ENCODE results near the gene SYDE1.

The SYDE1 gene

GRCh38 chr19:15125232-15126067 lies 18.2 kb downstream of the SYDE1 start:
- peak; percentile 92 to 94 (median 94) for DNase-seq

- no peak for DNase-seq
Measured at GRCh38 chr19:15126131-15126910, 19.1 kb downstream of the SYDE1 start.

GRCh38 chr19:15128162-15128770 lies 21.1 kb downstream of the SYDE1 start:
- no peak for DNase-seq

- DNase-seq: no peak
Measured at GRCh38 chr19:15129856-15130585, 22.8 kb downstream of the SYDE1 start.

GRCh38 chr19:15136234-15136954 lies 29.2 kb downstream of the SYDE1 start:
- no peak for DNase-seq

DNA sequence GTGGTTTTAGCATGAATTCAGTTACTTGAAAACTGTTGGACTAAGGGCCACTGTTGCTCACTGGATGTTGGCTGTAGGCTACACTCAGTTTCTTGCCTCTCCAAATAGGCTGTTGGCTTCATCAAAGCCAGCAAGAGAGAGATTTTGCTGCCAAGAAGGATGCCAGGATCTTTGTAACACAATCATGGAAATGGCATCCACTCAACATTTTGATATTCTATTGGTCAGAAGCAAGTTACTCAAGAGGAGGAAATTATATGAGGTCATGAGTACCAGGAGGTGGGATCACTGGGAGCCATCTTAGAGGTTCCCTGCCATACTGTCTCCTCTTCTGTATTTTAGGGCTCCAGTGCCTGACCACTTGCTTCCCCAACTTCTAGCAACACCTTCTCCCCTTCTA lies 30.6 kb downstream of the SYDE1 start:
- no peak for DNase-seq

GRCh38 chr19:15138427-15138826 lies 31.2 kb downstream of the SYDE1 start:
- no peak for DNase-seq

DNA sequence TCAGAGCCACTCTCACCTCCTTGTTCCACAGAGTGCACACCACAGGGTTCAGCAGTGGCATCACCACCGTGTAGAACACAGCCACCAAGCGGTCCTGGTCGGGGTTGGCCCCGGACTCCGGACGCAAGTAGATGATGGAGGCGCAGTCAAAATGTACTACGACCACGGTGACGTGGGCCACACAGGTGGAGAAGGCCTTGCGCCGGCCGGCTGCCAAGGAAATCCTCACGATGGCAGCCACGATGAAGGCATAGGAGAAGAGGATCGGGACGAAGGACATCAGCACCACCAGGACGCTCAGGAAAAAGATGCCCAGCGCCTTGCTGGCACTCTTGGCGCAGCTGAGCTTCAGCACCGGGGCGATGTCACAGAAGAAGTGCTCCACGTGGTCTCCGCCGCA lies 33.9 kb downstream of the SYDE1 start:
- DNase-seq: no peak

DNA sequence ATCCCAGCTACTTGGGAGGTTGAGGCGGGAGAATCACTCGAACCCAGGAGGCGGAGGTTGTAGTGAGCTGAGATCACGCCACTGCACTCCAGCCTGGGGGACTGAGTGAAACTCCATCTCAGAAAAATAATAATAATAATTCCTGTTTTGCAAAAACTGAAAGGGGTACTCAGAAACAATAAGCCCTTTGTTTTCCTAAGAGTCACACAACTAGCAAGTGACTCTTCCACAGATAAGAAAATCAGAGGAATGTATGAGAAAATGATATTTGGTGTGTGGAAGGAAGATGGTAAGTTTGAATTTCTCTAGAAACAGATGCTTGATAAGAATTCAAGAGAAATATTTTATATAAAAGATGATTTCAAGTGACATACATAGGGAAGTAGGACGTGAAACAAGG lies 35.1 kb downstream of the SYDE1 start:
- no peak for DNase-seq

- no peak for DNase-seq
Measured at GRCh38 chr19:15144046-15144646, 36.9 kb downstream of the SYDE1 start.

DNA sequence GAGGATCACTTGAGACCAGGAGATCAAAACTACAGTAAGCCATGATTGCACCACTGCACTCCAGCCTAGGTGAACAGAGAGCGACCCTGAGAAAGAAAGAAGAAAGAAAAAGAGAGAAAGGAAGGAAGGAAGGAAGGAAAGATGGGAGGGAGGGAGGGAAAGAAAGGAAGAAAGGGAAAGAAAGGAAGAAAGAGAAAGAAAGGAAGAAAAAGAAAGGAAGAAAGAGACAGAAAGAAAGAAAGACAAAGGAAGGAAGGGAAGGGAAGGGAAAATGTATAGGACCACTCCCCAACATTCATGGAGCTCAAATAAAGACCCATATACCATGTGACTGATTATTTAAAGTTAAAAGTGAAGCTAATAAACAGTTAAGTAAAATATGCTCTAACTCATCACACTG lies 39.9 kb downstream of the SYDE1 start:
- no peak for DNase-seq

GRCh38 chr19:15149737-15150136 lies 42.5 kb downstream of the SYDE1 start:
- DNase-seq: no peak

- peak in 1 of 4 experiments; percentile 20 for DNase-seq
Measured at GRCh38 chr19:15154002-15154612, 46.9 kb downstream of the SYDE1 start.

DNA sequence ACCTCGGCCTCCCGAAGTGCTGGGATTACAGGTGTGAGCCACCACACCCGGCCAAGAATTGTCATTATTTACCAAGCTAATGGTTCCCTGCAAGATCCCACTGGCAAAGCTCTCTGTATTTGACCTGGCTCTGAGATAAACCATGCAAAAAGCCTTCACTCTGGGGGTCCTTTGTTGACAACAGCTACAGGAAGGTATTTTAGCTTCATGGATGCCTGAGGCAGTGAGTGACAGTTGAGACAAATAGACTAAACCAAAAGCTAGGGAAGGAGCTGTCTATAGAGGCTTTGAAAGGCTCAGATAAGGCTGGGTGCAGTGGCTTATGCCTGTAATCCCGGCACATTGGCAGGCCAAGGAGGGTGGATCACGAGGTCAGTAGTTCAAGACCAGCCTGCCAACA lies 48.1 kb downstream of the SYDE1 start:
- no peak for DNase-seq

DNA sequence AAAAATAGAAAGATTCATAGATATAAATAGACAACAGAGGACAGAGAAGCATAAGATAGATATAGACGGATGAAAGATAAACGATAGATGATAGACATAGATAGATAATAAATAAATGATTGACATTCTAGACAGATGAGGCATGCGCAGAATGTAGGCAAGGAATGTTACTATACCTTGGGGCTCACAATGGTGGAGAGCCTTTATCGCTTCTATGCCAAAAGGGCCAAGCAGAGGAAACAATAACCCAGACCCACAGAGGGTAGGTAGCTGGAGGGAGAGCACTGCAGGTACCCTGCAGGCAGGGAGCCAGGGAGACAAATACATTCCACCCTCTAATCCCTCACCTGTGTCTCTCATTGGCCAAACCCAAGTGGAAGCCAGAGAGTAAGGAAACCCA lies 49.2 kb downstream of the SYDE1 start:
- no peak for DNase-seq

GRCh38 chr19:15159251-15159650 lies 52.0 kb downstream of the SYDE1 start:
- DNase-seq: no peak

GRCh38 chr19:15161028-15161984 lies 54.1 kb downstream of the SYDE1 start:
- no peak for DNase-seq
